ENCODE data around the gene STRIT1.

GRCh38 chr3:155271343-155271613, 22.2 kb downstream of the STRIT1 start:
- no peak for TF ChIP-seq CREB1 (IDR thresholded peaks at IDR 0.05; ENCODE audit: low read depth)
- TF ChIP-seq TAF1 (IDR thresholded peaks at IDR 0.05; ENCODE audit: low read depth) = no peak
- no peak for TF ChIP-seq MAX (IDR thresholded peaks at IDR 0.05)
- no peak for TF ChIP-seq EP300 (IDR thresholded peaks at IDR 0.05; ENCODE audit: borderline replicate concordance)
- no peak for TF ChIP-seq RAD21 (IDR thresholded peaks at IDR 0.05; ENCODE audit: low read depth)
- no peak for TF ChIP-seq ZBTB7A (IDR thresholded peaks at IDR 0.05; ENCODE audit: low read depth)
- no peak for TF ChIP-seq YY1 (IDR thresholded peaks at IDR 0.05; ENCODE audit: low read depth)

Data from Ishikawa (cell line).